Trophoblast cell (in vitro differentiated cells and primary cell): Measurements from ENCODE around the gene GAREM1.

Experiments
- DNase-seq, 2 donors: peaks; one replicate each; pipeline ENCODE4 v3.0.0-alpha.2; 2016
- H2AFZ ChIP-seq: 2 replicates; pipeline ENCODE4 v1.6.1; 2013; ENCODE audit warnings: low read length, moderate library complexity, mild to moderate bottlenecking; ENCODE audit not compliant: insufficient read depth, poor library complexity
- H2AK5ac ChIP-seq: 2 replicates; pipeline ENCODE4 v1.6.1; 2013; ENCODE audit warnings: mild to moderate bottlenecking, low read length
- H2BK120ac ChIP-seq: 2 replicates; pipeline ENCODE4 v1.6.1; 2013; ENCODE audit warnings: low read length, mild to moderate bottlenecking, moderate library complexity; ENCODE audit not compliant: insufficient read depth, poor library complexity
- H2BK12ac ChIP-seq: 2 replicates; pipeline ENCODE4 v1.6.1; 2013; ENCODE audit warnings: mild to moderate bottlenecking, low read length, moderate library complexity
- H2BK5ac ChIP-seq: 2 replicates; pipeline ENCODE4 v1.6.1; 2013; ENCODE audit warnings: low read length, low read depth, moderate library complexity, mild to moderate bottlenecking; ENCODE audit not compliant: poor library complexity
- H3K14ac ChIP-seq: 2 replicates; pipeline ENCODE4 v1.6.1; 2013; ENCODE audit warnings: mild to moderate bottlenecking, low read length
- H3K18ac ChIP-seq: 2 replicates; pipeline ENCODE4 v1.6.1; 2013; ENCODE audit warnings: mild to moderate bottlenecking, low read length
- H3K23ac ChIP-seq: 2 replicates; pipeline ENCODE4 v1.6.1; 2013; ENCODE audit warnings: low read length
- H3K27ac ChIP-seq: 2 replicates; pipeline ENCODE4 v1.5.1; 2013; ENCODE audit warnings: low read depth, mild to moderate bottlenecking, inconsistent platforms, low read length, moderate library complexity
- H3K27me3 ChIP-seq: 2 replicates; pipeline ENCODE4 v1.6.1; 2013; ENCODE audit warnings: inconsistent platforms, mild to moderate bottlenecking, low read length, moderate library complexity; ENCODE audit not compliant: insufficient read depth
- H3K36me3 ChIP-seq, 2 experiments: 1 replicate in 1 of 2; 2 replicates in 1 of 2; pipeline ENCODE4 v1.6.1; 2013; ENCODE audit warnings: low read length in 2 of 2, mild to moderate bottlenecking in 2 of 2, moderate library complexity in 1 of 2; ENCODE audit not compliant: insufficient read depth in 2 of 2, control insufficient read depth in 1 of 2
- H3K4ac ChIP-seq: 2 replicates; pipeline ENCODE4 v1.6.1; 2013; ENCODE audit warnings: low read depth, mild to moderate bottlenecking, low read length, moderate library complexity
- H3K4me1 ChIP-seq, 2 experiments: 1 replicate in 1 of 2; 2 replicates in 1 of 2; pipeline ENCODE4 v1.6.1; 2013; ENCODE audit warnings: low read length in 2 of 2, mild to moderate bottlenecking in 2 of 2, moderate library complexity in 1 of 2; ENCODE audit not compliant: insufficient read depth in 2 of 2, control insufficient read depth in 1 of 2
- H3K4me2 ChIP-seq: 2 replicates; pipeline ENCODE4 v1.6.1; 2013; ENCODE audit warnings: inconsistent platforms, mild to moderate bottlenecking, low read length, moderate library complexity
- H3K4me3 ChIP-seq: 2 replicates; pipeline ENCODE4 v1.5.1; 2013; ENCODE audit warnings: mild to moderate bottlenecking, low read depth, low read length, inconsistent platforms
- H3K79me1 ChIP-seq: one replicate; pipeline ENCODE4 v1.6.1; 2013; ENCODE audit warnings: low read length
- H3K79me2 ChIP-seq: 2 replicates; pipeline ENCODE4 v1.6.1; 2013; ENCODE audit warnings: low read length, mild to moderate bottlenecking; ENCODE audit not compliant: control insufficient read depth, insufficient read depth, poor library complexity
- H3K9ac ChIP-seq: 2 replicates; pipeline ENCODE4 v1.6.1; 2013; ENCODE audit warnings: mild to moderate bottlenecking, low read length
- H3K9me3 ChIP-seq: 2 replicates; pipeline ENCODE4 v1.6.1; 2013; ENCODE audit warnings: low read depth, mild to moderate bottlenecking, control low read depth, inconsistent platforms, low read length; ENCODE audit not compliant: insufficient read depth
- H4K12ac ChIP-seq: 2 replicates; pipeline ENCODE4 v1.6.1; 2013; ENCODE audit warnings: low read depth, mild to moderate bottlenecking, low read length, moderate library complexity
- H4K8ac ChIP-seq: 2 replicates; pipeline ENCODE4 v1.6.1; 2013; ENCODE audit warnings: low read depth, mild to moderate bottlenecking, low read length, moderate library complexity
- H4K91ac ChIP-seq: one replicate; pipeline ENCODE4 v1.6.1; 2013; ENCODE audit warnings: low read depth, mild to moderate bottlenecking, low read length, moderate library complexity
- WGBS: extraction: QIAGEN DNeasy Blood & Tissue Kit; methylation state at CpG from one replicate; pipeline ENCODE4 v1.1.7; 2013; ENCODE audit warnings: missing lambda C conversion rate; ENCODE audit not compliant: insufficient read length, insufficient coverage; ENCODE audit errors: extremely low coverage; 5-methylcytosine and 5-hydroxymethylcytosine counted together

The GAREM1 gene

DNA sequence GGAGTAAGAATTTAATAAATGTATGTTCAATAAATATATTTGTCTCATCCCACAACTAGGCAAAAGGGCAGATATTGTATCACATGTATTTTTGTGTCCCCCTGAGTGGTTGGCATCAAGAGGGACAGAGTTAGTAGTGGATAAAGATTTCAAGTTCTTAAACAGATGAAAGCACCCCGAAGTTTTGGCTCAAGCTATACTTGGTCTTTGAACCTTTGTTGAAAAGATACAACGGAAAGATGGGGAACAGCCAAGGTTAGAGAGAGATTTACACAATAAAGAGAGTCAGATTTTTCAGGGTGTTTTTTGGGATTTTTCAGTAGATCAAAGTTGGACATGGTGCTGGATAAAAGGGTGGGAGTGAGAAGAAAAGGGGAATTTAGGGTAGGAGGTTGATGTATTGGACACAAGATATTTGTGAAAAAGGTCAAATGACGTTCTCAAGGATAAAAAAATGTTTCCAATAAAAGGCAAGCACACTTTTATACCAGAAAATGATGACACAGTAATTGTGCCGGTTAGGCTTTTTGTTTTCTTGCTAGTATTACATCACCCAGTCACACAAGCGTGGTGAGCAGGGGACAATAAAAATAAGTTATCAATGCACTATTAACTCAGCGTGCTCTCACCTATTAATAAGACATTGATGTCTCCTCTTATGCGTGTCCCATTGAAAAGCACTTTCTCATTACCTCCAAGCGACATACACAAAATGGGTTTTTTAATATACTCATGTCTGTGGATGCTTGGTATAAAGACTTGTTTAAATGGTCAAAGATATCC lies 221.3 kb downstream of the GAREM1 start:
- Histone ChIP-seq H3K27me3 (no peaks in the 10 kb centered on the region), H3K79me1 (no peaks in the 10 kb centered on the region), H4K91ac (no peak overlapping the region), H2AK5ac (no peak overlapping the region), H3K4me1 (peaks cover 2 to 4% of the 10 kb centered on the region in 2 experiments), H2AFZ (no peak overlapping the region), H3K36me3 (no peaks in the 10 kb centered on the region), H2BK5ac (no peak overlapping the region), H3K23ac (no peak overlapping the region), H3K18ac (no peak overlapping the region), H2BK120ac (no peak overlapping the region), H2BK12ac (no peak overlapping the region), H3K4me2 (no peak overlapping the region), H4K8ac (no peak overlapping the region), H3K4ac (no peak overlapping the region), H4K12ac (no peak overlapping the region), H3K4me3 (no peak overlapping the region), H3K14ac (no peak overlapping the region), H3K27ac (no peak overlapping the region), H3K79me2 (no peaks in the 10 kb centered on the region), H3K9ac (no peak overlapping the region), H3K9me3 (no peaks in the 10 kb centered on the region)
- DNase-seq, result no peak
- no CpG with 5 or more reads among the region's 8 CpGs for WGBS

DNA sequence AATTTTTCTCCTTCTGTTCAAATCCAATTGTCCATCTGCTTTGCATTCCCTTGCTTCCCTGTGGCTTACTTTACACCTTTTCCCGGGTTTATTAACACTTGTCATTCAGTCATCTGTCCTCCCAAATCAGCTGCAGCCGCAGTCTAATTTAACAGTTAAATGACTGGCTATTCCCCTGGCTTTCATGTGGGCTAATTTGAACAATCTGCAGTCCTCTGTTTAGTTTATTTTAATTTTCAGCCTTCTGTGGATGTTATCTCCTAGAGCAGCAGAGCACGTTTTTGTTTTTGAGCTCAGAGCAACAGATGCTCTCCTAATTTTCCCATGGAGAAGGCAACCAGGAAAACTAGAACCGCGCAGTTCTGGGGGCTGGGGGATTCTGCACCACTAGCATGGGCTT lies 225.8 kb downstream of the GAREM1 start:
- H3K4ac ChIP-seq, result no peak overlapping the region
- no peak overlapping the region for H2AFZ ChIP-seq
- H4K91ac ChIP-seq, result no peak overlapping the region
- H3K18ac ChIP-seq, result no peak overlapping the region
- H3K27ac ChIP-seq, result no peak overlapping the region
- no peak overlapping the region for H4K8ac ChIP-seq
- H2BK5ac ChIP-seq, result no peak overlapping the region
- no peak for DNase-seq
- H3K79me1 ChIP-seq, result no peaks in the 10 kb centered on the region
- no peak overlapping the region for H2BK12ac ChIP-seq
- no peaks in the 10 kb centered on the region for H3K4me1 ChIP-seq
- H3K9me3 ChIP-seq, result no peaks in the 10 kb centered on the region
- H2AK5ac ChIP-seq, result no peak overlapping the region
- H3K79me2 ChIP-seq, result no peaks in the 10 kb centered on the region
- no peak overlapping the region for H3K9ac ChIP-seq
- no peaks in the 10 kb centered on the region for H3K36me3 ChIP-seq
- H3K4me2 ChIP-seq, result no peak overlapping the region
- H4K12ac ChIP-seq, result no peak overlapping the region
- WGBS, result no CpG with 5 or more reads among the region's 5 CpGs
- H3K27me3 ChIP-seq, result no peaks in the 10 kb centered on the region
- no peak overlapping the region for H3K14ac ChIP-seq
- H3K23ac ChIP-seq, result no peak overlapping the region
- no peak overlapping the region for H3K4me3 ChIP-seq
- no peak overlapping the region for H2BK120ac ChIP-seq

DNA sequence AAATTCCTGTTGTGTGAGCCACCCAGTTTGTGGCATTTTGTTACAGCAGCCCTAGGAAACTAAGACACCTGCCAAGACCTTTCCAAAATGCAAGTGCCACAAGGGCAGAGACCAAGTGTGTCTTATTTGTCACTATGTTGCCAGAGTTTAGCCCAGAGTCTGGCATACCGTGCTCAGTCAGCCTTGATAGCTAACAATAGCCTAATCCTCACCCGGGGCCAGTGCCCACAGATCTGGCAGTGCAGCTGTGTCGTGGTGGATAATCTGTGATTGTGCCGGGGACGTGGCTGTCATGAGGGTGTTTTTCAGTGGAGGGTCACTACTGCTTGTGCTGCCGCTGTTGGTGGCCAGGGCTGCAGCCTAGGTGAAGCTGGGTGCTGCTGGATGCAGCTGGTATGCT lies 227.3 kb downstream of the GAREM1 start:
- no peak for DNase-seq
- Histone ChIP-seq H3K9ac (no peak overlapping the region), H3K27me3 (no peaks in the 10 kb centered on the region), H3K18ac (no peak overlapping the region), H3K79me1 (no peaks in the 10 kb centered on the region), H3K14ac (no peak overlapping the region), H3K23ac (no peak overlapping the region), H4K91ac (no peak overlapping the region), H4K8ac (no peak overlapping the region), H3K27ac (no peak overlapping the region), H2BK120ac (no peak overlapping the region), H3K4me2 (no peak overlapping the region), H3K4me3 (no peak overlapping the region), H3K9me3 (no peaks in the 10 kb centered on the region), H2AFZ (no peak overlapping the region), H3K4me1 (no peaks in the 10 kb centered on the region), H3K79me2 (no peaks in the 10 kb centered on the region), H2AK5ac (no peak overlapping the region), H3K36me3 (no peaks in the 10 kb centered on the region), H2BK5ac (no peak overlapping the region), H4K12ac (no peak overlapping the region), H2BK12ac (no peak overlapping the region), H3K4ac (no peak overlapping the region)
- no CpG with 5 or more reads among the region's 6 CpGs for WGBS

DNA sequence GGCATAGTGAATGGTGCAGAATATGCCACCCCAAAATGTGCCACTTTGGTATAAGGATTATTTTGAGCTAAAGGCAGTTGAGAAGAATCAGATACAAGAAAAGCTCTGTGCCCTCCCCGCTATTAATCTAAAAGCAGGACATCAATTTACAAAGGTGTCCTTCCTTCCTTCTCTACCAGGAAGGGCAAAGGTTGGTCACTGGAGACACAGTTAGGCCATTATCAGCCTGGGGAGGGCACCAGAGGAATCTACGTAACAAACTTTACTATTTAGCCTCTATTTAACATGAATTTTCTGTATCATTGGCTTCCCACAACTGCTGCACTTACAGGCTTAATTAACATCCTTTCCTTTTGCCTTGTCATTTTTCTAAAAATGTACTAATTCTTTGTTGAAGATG lies 228.3 kb downstream of the GAREM1 start:
- Histone ChIP-seq H3K4ac (no peak overlapping the region), H3K23ac (no peak overlapping the region), H4K12ac (no peak overlapping the region), H2BK12ac (no peak overlapping the region), H3K4me1 (no peaks in the 10 kb centered on the region), H3K27me3 (no peaks in the 10 kb centered on the region), H3K18ac (no peak overlapping the region), H4K91ac (no peak overlapping the region), H3K79me2 (no peaks in the 10 kb centered on the region), H3K27ac (no peak overlapping the region), H2AFZ (no peak overlapping the region), H3K14ac (no peak overlapping the region), H3K9me3 (no peaks in the 10 kb centered on the region), H3K79me1 (no peaks in the 10 kb centered on the region), H4K8ac (no peak overlapping the region), H3K9ac (no peak overlapping the region), H3K36me3 (no peaks in the 10 kb centered on the region), H2AK5ac (no peak overlapping the region), H2BK120ac (no peak overlapping the region), H3K4me3 (no peak overlapping the region), H2BK5ac (no peak overlapping the region), H3K4me2 (no peak overlapping the region)
- no CpG with 5 or more reads among the region's 2 CpGs for WGBS
- DNase-seq, result no peak
